COLO668 (cell line): ENCODE measurements around the gene MOK.

ENCODE experiments used
- DNase-seq: peaks from one replicate; lab custom pipeline; 2025; ENCODE audit not compliant: unreplicated experiment; lab: John Stamatoyannopoulos, UW

MOK gene

GRCh38 chr14:102285106-102285505 lies 19.9 kb downstream of the MOK start:
- no peak for DNase-seq

GRCh38 chr14:102283631-102284129 lies 21.3 kb downstream of the MOK start:
- DNase-seq: no peak

- no peak for DNase-seq
Observed at GRCh38 chr14:102282751-102283465, 22.1 kb downstream of the MOK start.

- no peak for DNase-seq
Observed at GRCh38 chr14:102280376-102280962, 24.5 kb downstream of the MOK start.

- DNase-seq: no peak
Observed at GRCh38 chr14:102279688-102280348, 25.1 kb downstream of the MOK start.

GRCh38 chr14:102279282-102279681 lies 25.7 kb downstream of the MOK start:
- DNase-seq: no peak

- DNase-seq: no peak
Observed at GRCh38 chr14:102278631-102278935, 26.4 kb downstream of the MOK start.

- DNase-seq: no peak
Observed at GRCh38 chr14:102277874-102278630, 26.9 kb downstream of the MOK start.

- DNase-seq: no peak
Observed at GRCh38 chr14:102275866-102276265, 29.1 kb downstream of the MOK start.

- DNase-seq: no peak
Observed at GRCh38 chr14:102272392-102272791, 32.6 kb downstream of the MOK start.

GRCh38 chr14:102264775-102265174 lies 40.2 kb downstream of the MOK start:
- no peak for DNase-seq

- no peak for DNase-seq
Observed at GRCh38 chr14:102264355-102264754, 40.6 kb downstream of the MOK start.

GRCh38 chr14:102262929-102263462 lies 42.0 kb downstream of the MOK start:
- no peak for DNase-seq

GRCh38 chr14:102258136-102258535 lies 46.8 kb downstream of the MOK start:
- DNase-seq: no peak

GRCh38 chr14:102256716-102257115 lies 48.2 kb downstream of the MOK start:
- DNase-seq: no peak

- no peak for DNase-seq
Observed at GRCh38 chr14:102255401-102256190, 49.4 kb downstream of the MOK start.

GRCh38 chr14:102252834-102253801 lies 51.8 kb downstream of the MOK start:
- no peak for DNase-seq

- DNase-seq: no peak
Observed at GRCh38 chr14:102251161-102251560, 53.8 kb downstream of the MOK start.

GRCh38 chr14:102250636-102251035 lies 54.3 kb downstream of the MOK start:
- no peak for DNase-seq
